Activated CD8-positive, alpha-beta memory T cell treated with anti-CD3 and anti-CD28 coated beads, Interleukin-2, amount 10 ng/mL, durations not matched to agents 7 days and 5 days (primary cell): ENCODE measurements around the gene SRGN. TPM values are rescaled to one million over a fixed set of nuclear protein-coding genes. Genes with fewer than 3 reads are reported as not detected.
A peak's percentile ranks its signal among the peaks of the same experiment; 100 is the strongest.

Experiments used
- ATAC-seq: fragments of 150-1000 bp; cut with Tn5 transposase; one replicate; pipeline ENCODE4 v1.10.0; 2021; ENCODE audit warnings: moderate library complexity
- CTCF ChIA-PET: fragments of 350-600 bp; sonication (Branson Sonifier 250); formaldehyde crosslinking; loops from one replicate; lab custom pipeline; 2021; ENCODE audit warnings: antibody characterized with exemption; lab: Charles Lee
- DNase-seq: peaks from one replicate; pipeline ENCODE4 v3.0.0-alpha.2; 2020
- H3K27ac Mint-ChIP-seq: one replicate; pipeline ENCODE4 v1.8.0; 2021; ENCODE audit warnings: mild to moderate bottlenecking, mixed read lengths
- H3K27me3 Mint-ChIP-seq: one replicate; pipeline ENCODE4 v1.8.0; 2021; ENCODE audit warnings: mixed read lengths
- H3K36me3 Mint-ChIP-seq: one replicate; pipeline ENCODE4 v1.8.0; 2021; ENCODE audit warnings: mild to moderate bottlenecking, mixed read lengths
- H3K4me1 Mint-ChIP-seq: one replicate; pipeline ENCODE4 v1.8.0; 2021; ENCODE audit warnings: mixed read lengths
- H3K4me3 Mint-ChIP-seq: one replicate; pipeline ENCODE4 v1.8.0; 2021; ENCODE audit warnings: mild to moderate bottlenecking, moderate library complexity, mixed read lengths
- H3K9me3 Mint-ChIP-seq: one replicate; pipeline ENCODE4 v1.8.0; 2022; ENCODE audit warnings: low read depth, mixed read lengths
- total RNA-seq, 2 experiments: library from RNA; stranded (reverse); gene quantifications; one replicate each; pipeline ENCODE4 v1.2.3, GENCODE V29; 2021

SRGN gene
- total RNA-seq, 2 experiments from 2014 or later, result 366 to 616 TPM

DNA sequence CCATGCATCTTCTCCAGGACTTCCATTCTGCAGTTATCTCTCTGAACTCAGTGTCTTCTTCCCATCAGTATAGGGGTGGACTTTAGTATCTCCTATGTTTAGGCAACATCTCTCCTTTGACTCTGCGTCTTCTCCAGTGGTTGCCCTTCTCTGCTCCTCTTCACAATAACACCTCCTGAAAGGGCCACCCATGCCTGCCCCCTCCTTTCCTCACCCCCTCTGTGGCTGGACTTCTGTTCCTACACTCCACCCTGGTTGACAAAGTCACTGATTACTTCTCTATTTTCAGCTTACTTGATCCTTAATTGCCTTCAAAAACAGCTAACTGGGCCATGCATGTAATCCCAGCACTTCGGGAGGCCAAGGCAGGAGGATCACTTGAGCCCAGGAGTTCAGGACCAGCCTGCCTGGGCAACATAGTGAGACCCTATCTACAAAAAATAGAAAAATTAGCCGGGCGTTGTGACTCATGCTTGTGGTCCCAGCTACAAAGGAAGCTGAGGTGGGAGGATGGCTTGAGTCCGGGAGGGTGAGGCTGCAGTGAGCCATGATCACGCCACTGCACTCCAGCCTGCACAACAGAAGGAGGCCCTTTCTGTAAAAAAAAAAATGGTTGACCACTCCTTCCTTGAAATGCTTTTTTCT, 13.7 kb downstream of the SRGN start:
- DNase-seq (peak; percentile 79), ATAC-seq (peak; percentile 70)
- H3K27me3 Mint-ChIP-seq, result no peaks in the 10 kb centered on the region
- peak overlapping the region; percentile 85 for H3K27ac Mint-ChIP-seq
- peak overlapping the region; percentile 32 for H3K4me3 Mint-ChIP-seq
- CTCF ChIA-PET, result interaction anchor here (1.2 to 2.6 kb wide), 6 partner anchors 10 to 146 kb away, joined by 3 to 11 read pairs (median 6); partner anchors contain the start of gene DDX21
- peaks cover 40% of the 10 kb centered on the region for H3K4me1 Mint-ChIP-seq
- no peaks in the 10 kb centered on the region for H3K9me3 Mint-ChIP-seq
- peaks cover 61% of the 10 kb centered on the region for H3K36me3 Mint-ChIP-seq

DNA sequence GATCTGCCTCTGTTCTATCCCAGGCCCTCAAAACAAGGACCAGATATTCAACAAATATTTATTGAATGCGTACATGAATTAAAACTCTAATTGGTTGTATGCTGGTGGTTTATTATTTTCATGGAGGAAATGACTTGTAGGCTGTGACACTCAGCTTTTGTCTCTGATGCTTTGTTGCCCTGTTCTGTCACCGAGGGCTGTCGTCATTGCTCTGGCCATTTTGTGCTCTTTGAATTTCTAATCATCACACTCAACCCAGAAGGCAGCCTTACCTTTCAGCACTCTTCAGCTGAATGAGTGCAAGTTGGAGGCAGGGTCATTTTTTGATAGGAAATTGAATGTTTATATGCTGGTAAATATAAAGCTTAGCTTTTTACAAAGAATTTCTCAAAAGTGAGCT, 14.5 kb downstream of the SRGN start:
- Mint-ChIP-seq H3K27me3 (no peaks in the 10 kb centered on the region), H3K9me3 (no peaks in the 10 kb centered on the region), H3K4me3 (peak overlapping the region; percentile 32), H3K27ac (peak overlapping the region; percentile 85), H3K4me1 (peaks cover 38% of the 10 kb centered on the region), H3K36me3 (peaks cover 61% of the 10 kb centered on the region)
- CTCF ChIA-PET, result interaction anchor here (0.8 to 2.5 kb wide), 6 partner anchors 10 to 147 kb away, joined by 3 to 11 read pairs (median 4); partner anchors contain the start of gene DDX21
- no peak for ATAC-seq
- DNase-seq, result no peak

DNA sequence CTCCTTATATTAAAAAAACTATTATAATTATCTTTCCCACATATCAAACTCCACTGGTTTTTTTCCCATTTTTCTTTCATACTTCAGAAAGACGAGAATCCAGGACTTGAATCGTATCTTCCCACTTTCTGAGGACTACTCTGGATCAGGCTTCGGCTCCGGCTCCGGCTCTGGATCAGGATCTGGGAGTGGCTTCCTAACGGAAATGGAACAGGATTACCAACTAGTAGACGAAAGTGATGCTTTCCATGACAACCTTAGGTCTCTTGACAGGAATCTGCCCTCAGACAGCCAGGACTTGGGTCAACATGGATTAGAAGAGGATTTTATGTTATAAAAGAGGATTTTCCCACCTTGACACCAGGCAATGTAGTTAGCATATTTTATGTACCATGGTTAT, 15.9 kb downstream of the SRGN start:
- no peak overlapping the region for H3K4me3 Mint-ChIP-seq
- no peaks in the 10 kb centered on the region for H3K9me3 Mint-ChIP-seq
- no peak overlapping the region for H3K27ac Mint-ChIP-seq
- H3K4me1 Mint-ChIP-seq, result peaks cover 33% of the 10 kb centered on the region
- H3K36me3 Mint-ChIP-seq, result peaks cover 53% of the 10 kb centered on the region
- ATAC-seq (no peak), DNase-seq (peak; percentile 9)
- CTCF ChIA-PET, result interaction anchor here (1.0 to 2.9 kb wide), 2 partner anchors 71 to 99 kb away, joined by 3 to 13 read pairs; no protein-coding TSS in a partner anchor
- no peaks in the 10 kb centered on the region for H3K27me3 Mint-ChIP-seq

DNA sequence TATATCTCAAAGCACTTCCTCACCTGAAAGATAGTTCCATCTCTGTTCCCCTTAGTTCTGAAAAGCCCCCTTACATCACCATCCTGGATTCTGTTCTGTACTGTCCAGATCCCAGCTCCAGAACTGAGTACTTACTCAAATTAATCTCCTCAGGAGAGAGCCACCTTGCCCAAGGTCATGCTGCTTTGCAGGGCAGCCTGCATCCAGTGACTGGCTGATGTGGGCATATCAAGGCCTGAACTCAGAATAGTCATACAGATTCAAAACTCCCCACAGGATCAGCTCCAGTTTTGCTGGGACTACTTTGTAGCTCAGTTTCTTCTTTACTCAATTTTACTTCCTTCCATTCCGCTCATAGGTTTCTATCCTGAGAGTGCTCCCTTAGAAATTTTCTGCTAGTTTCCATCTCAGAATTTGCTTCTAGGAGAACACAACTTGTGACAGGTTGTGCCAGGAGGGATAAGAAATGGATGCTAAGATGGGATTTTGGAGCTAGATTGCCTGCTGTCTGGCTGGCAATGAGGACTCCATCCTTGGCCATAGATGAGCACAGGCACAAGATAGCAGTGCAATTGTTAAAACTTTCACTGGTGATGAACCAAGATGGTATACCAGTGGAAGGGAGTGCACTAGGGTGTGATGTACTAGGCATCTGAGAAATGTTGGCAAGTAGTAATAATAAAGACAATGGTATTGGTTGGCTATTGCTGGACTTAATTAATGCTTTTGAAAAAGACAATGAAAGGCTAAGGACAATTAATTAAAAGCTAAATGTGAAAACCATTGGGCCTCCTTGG, 17.3 kb downstream of the SRGN start:
- no peaks in the 10 kb centered on the region for H3K9me3 Mint-ChIP-seq
- H3K36me3 Mint-ChIP-seq, result peaks cover 44% of the 10 kb centered on the region
- no peaks in the 10 kb centered on the region for H3K27me3 Mint-ChIP-seq
- no peak overlapping the region for H3K4me3 Mint-ChIP-seq
- ATAC-seq (no peak), DNase-seq (peak; percentile 27)
- H3K27ac Mint-ChIP-seq, result no peak overlapping the region
- CTCF ChIA-PET, result interaction anchor here (0.8 to 2.9 kb wide), 4 partner anchors 11 to 148 kb away, joined by 3 to 13 read pairs (median 3); no protein-coding TSS in a partner anchor
- H3K4me1 Mint-ChIP-seq, result peaks cover 30% of the 10 kb centered on the region

DNA sequence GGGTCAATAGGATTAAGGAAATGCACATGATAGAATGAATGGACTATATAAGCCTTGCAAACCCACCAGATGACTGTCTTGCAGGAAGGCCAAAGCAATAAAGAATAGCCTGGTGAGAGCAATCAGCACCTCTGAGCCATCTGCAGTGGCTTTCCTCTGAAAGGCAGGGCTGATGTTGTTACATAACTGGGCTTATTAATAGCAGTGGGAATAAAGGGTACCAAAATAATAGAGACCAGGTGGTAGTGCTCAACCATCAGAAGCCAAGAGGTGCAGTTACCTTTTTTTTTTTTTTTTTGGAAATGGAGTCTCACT, 19.2 kb downstream of the SRGN start:
- Mint-ChIP-seq H3K4me3 (no peak overlapping the region), H3K27me3 (no peaks in the 10 kb centered on the region), H3K9me3 (no peaks in the 10 kb centered on the region), H3K4me1 (peaks cover 12% of the 10 kb centered on the region), H3K27ac (no peak overlapping the region), H3K36me3 (peaks cover 26% of the 10 kb centered on the region)
- ATAC-seq (peak; percentile 17), DNase-seq (no peak)
- CTCF ChIA-PET, result no interaction called here

DNA sequence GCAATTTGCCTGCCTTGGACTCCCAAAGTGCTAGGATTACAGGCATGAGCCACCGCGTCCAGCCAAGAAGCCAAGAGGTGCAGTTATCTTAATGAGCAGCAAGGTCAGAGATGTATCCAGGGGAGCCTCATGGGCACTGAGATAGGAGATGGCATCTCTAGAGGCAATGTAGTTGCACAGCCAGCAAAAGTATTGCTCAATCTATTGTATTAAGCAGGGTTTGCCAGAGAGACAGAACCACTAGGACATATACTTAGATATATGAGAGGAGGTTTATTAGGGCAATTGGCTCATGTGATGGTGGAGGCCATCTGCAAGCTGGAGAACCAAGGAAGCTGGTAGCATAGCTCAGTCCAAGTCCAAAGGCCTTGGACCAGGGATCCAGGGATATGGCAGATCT, 19.8 kb downstream of the SRGN start:
- DNase-seq (no peak), ATAC-seq (no peak)
- Mint-ChIP-seq H3K27ac (no peak overlapping the region), H3K36me3 (peaks cover 22% of the 10 kb centered on the region), H3K4me1 (peaks cover 6% of the 10 kb centered on the region), H3K4me3 (no peak overlapping the region), H3K27me3 (no peaks in the 10 kb centered on the region), H3K9me3 (no peaks in the 10 kb centered on the region)
- CTCF ChIA-PET, result no interaction called here

DNA sequence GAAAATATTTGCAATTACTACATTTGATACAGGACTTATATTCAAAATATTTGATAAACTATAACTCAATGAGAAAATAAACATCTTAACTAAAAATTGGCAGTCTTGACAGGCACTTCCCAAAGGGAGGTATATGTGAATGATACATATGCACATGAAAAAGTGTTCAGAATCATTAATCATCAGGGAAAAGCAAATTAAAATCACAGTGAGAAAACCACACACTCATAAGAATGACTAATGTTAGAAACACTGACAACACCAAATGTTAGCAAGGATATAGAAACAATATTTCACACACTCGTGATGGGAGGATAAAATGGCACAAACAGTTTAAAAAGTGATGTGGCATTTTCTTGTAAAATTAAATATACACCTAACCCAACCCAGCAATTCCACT, 32.0 kb downstream of the SRGN start:
- CTCF ChIA-PET, result no interaction called here
- ATAC-seq, result no peak
- Mint-ChIP-seq H3K27me3 (peaks cover 5% of the 10 kb centered on the region), H3K4me1 (peaks cover 8% of the 10 kb centered on the region), H3K9me3 (no peaks in the 10 kb centered on the region), H3K36me3 (peaks cover 2% of the 10 kb centered on the region), H3K4me3 (no peak overlapping the region), H3K27ac (no peak overlapping the region)
- no peak for DNase-seq

DNA sequence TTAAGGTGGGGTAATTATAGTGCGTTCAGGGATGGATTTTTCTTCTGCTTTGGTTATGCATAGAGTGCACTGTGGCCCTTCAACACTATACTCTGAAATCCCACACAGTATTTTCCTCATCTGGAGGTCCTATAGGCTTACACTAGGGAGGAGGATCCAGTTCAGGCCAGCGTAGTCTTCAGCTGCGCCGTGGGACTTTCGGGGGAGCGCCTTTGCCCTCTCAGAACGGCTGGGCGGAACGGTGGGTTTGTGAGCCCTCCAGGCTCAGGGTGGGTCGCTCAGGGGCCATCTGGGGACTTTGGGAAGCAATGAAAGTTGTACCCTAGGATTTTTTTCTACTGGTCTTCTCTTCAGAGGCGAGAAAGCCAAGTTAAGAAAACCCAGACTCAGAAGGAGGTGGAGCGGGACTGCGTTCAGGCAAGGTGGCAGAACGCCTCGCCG, 35.4 kb downstream of the SRGN start:
- H3K4me1 Mint-ChIP-seq, result peaks cover 26% of the 10 kb centered on the region
- ATAC-seq (peak; percentile 34), DNase-seq (no peak)
- no peaks in the 10 kb centered on the region for H3K9me3 Mint-ChIP-seq
- H3K36me3 Mint-ChIP-seq, result peaks cover 7% of the 10 kb centered on the region
- CTCF ChIA-PET, result interaction anchor here (1.0 to 2.6 kb wide), 3 partner anchors 29 to 168 kb away, joined by 5 to 18 read pairs (median 7); partner anchors contain the start of gene DDX21
- peak overlapping the region; percentile 89 for H3K4me3 Mint-ChIP-seq
- no peaks in the 10 kb centered on the region for H3K27me3 Mint-ChIP-seq
- peak overlapping the region; percentile 94 for H3K27ac Mint-ChIP-seq

DNA sequence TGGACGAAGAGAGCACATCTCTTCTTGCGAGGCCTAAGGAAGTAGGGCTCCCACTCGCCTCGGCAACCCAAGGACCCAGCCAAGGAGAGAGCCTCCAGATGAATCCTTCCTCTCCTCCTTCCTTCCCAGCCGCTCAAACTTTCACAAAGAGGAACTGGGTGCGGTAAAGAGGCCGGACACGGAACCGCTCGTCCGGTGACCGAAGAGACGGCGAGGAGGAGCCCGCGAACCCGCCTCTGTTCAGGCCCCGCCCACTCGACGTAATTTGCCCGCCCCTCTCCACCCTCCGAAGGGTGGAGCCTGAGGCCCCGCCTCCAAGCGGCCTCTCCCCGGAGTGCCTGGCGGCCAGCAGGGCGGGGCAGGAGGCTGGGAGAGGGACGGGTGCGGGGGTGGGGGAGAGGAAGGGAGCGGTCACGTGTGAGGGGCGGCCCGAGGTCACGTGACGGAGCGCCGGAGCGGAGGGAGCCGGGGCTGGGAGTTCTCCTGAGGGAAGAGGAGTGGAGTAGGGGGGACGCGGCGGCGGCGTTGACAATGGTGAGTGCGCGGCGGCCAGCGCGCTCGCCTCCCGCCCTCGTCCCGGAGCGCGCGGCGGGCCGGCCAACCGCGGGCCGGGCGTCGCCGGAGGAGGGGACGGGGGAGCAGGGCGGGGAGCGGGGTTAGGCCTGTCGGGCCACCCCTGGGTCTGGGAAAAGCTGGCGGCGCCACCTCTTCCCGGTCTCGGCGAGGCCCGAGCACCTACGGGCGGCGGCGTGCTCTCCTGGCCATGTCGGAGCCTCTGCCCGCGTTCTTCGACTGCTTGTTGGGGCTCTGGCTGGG, 36.1 kb downstream of the SRGN start, which contains the start of gene VPS26A:
VPS26A (plus strand) TSS at position 432 of the 816 bp plus-strand sequence; CDS start at position 532, 100 bp downstream.
- peak within 1 kb of the TSS; percentile 89 for H3K4me3 Mint-ChIP-seq
- H3K9me3 Mint-ChIP-seq, result no peaks in the 10 kb centered on the region
- peaks cover 7% of the 10 kb centered on the region for H3K36me3 Mint-ChIP-seq
- DNase-seq (peak; percentile 99), ATAC-seq (peak; percentile 92)
- peak within 1 kb of the TSS; percentile 94 for H3K27ac Mint-ChIP-seq
- H3K27me3 Mint-ChIP-seq, result no peaks in the 10 kb centered on the region
- H3K4me1 Mint-ChIP-seq, result peaks cover 29% of the 10 kb centered on the region
- CTCF ChIA-PET, result interaction anchor here (1.0 to 2.5 kb wide), 7 partner anchors 31 to 169 kb away, joined by 3 to 7 read pairs (median 5); partner anchors contain the start of gene DDX21

DNA sequence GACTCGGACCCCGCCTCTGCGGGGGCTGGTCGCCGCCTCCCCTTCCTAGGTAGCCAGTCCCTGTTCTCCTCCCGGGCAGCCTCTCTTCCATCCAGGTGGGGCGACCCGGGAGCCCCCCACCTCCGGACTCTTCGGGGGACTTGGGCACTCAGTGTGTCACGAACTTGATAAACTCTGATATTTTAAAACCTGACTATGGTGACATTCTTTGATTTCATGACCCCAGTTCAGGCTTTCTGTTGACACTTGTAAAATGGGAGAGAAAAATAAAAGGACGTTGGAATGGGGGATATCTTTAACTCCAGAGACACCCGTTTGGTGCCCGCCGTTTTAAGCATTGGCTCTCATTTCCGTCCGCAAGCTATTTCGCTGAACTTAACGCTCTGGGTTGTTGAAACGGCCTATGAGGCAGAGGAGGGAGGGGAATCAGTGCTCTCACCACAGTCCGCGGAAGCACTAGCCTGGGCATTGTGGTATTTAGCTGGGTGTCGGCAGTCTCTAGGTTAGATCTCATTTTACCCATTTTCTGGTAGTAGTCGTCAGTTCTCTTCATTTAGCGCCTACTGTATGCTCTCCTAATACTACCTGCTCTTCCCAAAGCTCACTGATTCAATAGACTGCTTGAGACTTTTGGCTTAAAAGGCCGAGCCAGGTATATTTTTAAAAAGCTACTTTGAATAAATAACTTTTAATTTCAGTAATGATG, 36.8 kb downstream of the SRGN start:
- H3K4me1 Mint-ChIP-seq, result peaks cover 35% of the 10 kb centered on the region
- peak overlapping the region; percentile 89 for H3K4me3 Mint-ChIP-seq
- peak; percentile 21 for ATAC-seq
- H3K27me3 Mint-ChIP-seq, result no peaks in the 10 kb centered on the region
- DNase-seq, result peak; percentile 88
- no peaks in the 10 kb centered on the region for H3K9me3 Mint-ChIP-seq
- H3K36me3 Mint-ChIP-seq, result peaks cover 9% of the 10 kb centered on the region
- peak overlapping the region; percentile 93 for H3K27ac Mint-ChIP-seq
- CTCF ChIA-PET, result interaction anchor here (0.7 to 1.9 kb wide), 10 partner anchors 10 to 268 kb away, joined by 3 to 7 read pairs (median 4); partner anchors contain the start of gene DDX21

DNA sequence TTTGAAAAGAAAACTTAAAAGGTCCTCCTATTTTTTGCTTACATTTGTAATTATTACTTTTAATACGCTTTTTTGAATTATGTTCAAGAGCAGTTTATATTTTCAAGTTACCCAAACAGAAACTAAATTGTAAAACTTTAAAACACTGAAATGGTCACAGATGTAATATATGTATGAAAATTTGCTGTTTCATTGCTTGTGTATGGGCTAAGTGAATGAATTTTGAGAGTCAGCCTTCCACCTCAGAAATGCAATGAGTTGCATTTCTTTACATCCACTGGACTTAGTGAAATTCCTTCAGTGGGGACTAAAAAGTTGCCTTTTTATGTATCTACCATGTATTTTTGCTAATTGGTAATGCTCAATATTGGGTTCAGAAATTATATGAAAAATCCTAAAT, 37.7 kb downstream of the SRGN start:
- H3K27ac Mint-ChIP-seq, result no peak overlapping the region
- ATAC-seq, result no peak
- CTCF ChIA-PET, result interaction anchor here (0.7 to 1.9 kb wide), 8 partner anchors 9 to 267 kb away, joined by 3 to 7 read pairs (median 4); partner anchors contain the start of gene DDX21
- H3K27me3 Mint-ChIP-seq, result no peaks in the 10 kb centered on the region
- peaks cover 11% of the 10 kb centered on the region for H3K36me3 Mint-ChIP-seq
- peak overlapping the region; percentile 89 for H3K4me3 Mint-ChIP-seq
- no peaks in the 10 kb centered on the region for H3K9me3 Mint-ChIP-seq
- peaks cover 42% of the 10 kb centered on the region for H3K4me1 Mint-ChIP-seq
- no peak for DNase-seq

DNA sequence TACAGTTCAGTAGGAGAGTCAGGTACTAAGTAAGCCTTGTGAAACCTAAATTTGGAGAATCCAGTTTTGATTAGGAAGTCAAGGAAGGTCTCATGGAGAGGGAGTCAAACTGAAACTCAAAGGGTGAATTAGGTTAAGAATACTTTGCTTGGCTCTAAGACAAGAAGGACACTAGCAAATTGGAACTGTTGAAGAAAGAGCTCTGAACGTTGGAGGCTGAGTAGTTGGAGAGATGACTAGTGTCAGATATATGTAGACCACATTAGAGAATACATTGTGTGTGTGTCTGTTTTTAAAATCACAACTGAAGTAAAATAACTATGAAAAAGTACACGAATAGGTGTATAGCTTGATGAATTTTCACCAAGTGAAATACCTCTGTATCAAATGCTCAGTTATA, 42.3 kb downstream of the SRGN start:
- DNase-seq (no peak), ATAC-seq (no peak)
- peaks cover 40% of the 10 kb centered on the region for H3K4me1 Mint-ChIP-seq
- CTCF ChIA-PET, result no interaction called here
- H3K27ac Mint-ChIP-seq, result no peak overlapping the region
- no peak overlapping the region for H3K4me3 Mint-ChIP-seq
- H3K36me3 Mint-ChIP-seq, result peaks cover 24% of the 10 kb centered on the region
- no peaks in the 10 kb centered on the region for H3K27me3 Mint-ChIP-seq
- no peaks in the 10 kb centered on the region for H3K9me3 Mint-ChIP-seq
